NT2/D1 (cell line): ENCODE measurements around the gene RHOF.

ENCODE experiments used
- DNase-seq: peaks from one replicate; pipeline ENCODE4 v3.0.0-alpha.2; 2011; ENCODE audit warnings: low read depth, low spot score
- H3K27me3 ChIP-seq: 2 replicates; pipeline ENCODE4 v1.6.0; 2011; ENCODE audit warnings: mild to moderate bottlenecking; ENCODE audit not compliant: insufficient read length, insufficient read depth
- H3K36me3 ChIP-seq: 2 replicates; pipeline ENCODE4 v1.6.1; 2011; ENCODE audit warnings: mild to moderate bottlenecking, low read length, mixed read lengths; ENCODE audit not compliant: insufficient read depth, insufficient read length
- H3K4me1 ChIP-seq: 2 replicates; pipeline ENCODE4 v1.5.1; 2011; ENCODE audit not compliant: insufficient read depth, insufficient read length
- H3K4me3 ChIP-seq: 2 replicates; pipeline ENCODE4 v1.5.1; 2011; ENCODE audit warnings: low read depth; ENCODE audit not compliant: insufficient read length
- H3K9ac ChIP-seq: 2 replicates; pipeline ENCODE4 v1.6.0; 2011; ENCODE audit warnings: low read depth; ENCODE audit not compliant: insufficient read length
- H3K9me3 ChIP-seq: 2 replicates; pipeline ENCODE4 v1.5.1; 2011; ENCODE audit warnings: mild to moderate bottlenecking, low read length; ENCODE audit not compliant: insufficient read depth
- SUZ12 ChIP-seq: IDR thresholded peaks from 2 replicates; pipeline ENCODE4 v1.6.1; 2011; ENCODE audit not compliant: insufficient read length, insufficient read depth; ENCODE audit errors: extremely low read depth
- YY1 ChIP-seq: IDR thresholded peaks from 2 replicates; pipeline ENCODE4 v1.6.1; 2011; ENCODE audit not compliant: insufficient read length, insufficient read depth
- ZNF274 ChIP-seq: IDR thresholded peaks from 2 replicates; pipeline ENCODE4 v1.6.1; 2011; ENCODE audit warnings: mild to moderate bottlenecking, low read depth, low read length

Gene RHOF

DNA sequence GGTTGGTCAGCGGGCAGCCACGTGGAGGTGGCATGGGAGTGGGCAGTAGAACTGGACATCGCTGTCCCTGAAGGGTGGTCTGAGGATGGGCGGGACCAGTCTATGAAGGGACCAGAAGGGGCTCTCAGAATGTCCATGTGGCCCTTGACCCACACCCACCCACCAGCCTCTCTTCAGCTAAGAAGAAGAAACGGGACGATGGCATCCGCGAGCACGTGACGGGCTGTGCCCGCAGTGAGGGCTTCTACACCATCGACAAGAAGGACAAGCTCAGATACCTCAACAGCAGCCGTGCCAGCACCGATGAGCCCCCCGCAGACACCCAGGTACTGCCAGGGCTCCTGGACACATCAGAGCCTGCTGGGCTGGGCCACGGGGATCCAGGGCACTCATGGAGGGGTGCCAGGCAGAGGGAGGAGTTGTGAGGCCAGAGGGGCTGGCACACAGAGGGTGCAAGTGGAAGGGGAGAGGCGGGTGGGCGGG, 31.6 kb upstream of the RHOF start:
- DNase-seq: no peak

GRCh38 chr12:121823727-121824115, 30.2 kb upstream of the RHOF start:
- Histone ChIP-seq H3K9ac (no peak overlapping the region), H3K36me3 (peaks cover 89% of the 10 kb centered on the region), H3K27me3 (no peaks in the 10 kb centered on the region), H3K4me3 (no peak overlapping the region), H3K9me3 (no peaks in the 10 kb centered on the region), H3K4me1 (no peaks in the 10 kb centered on the region)
- DNase-seq: no peak
- TF ChIP-seq YY1 (no peak), ZNF274 (no peak)

More for the DNA sequence above, 31.6 kb upstream of the RHOF start:
- no peaks in the 10 kb centered on the region for H3K4me1 ChIP-seq
- TF ChIP-seq ZNF274 (no peak), SUZ12 (no peak), YY1 (no peak)
- peaks cover 90% of the 10 kb centered on the region for H3K36me3 ChIP-seq
- no peaks in the 10 kb centered on the region for H3K9me3 ChIP-seq
- no peak overlapping the region for H3K4me3 ChIP-seq
- H3K9ac ChIP-seq: no peak overlapping the region
- no peaks in the 10 kb centered on the region for H3K27me3 ChIP-seq

DNA sequence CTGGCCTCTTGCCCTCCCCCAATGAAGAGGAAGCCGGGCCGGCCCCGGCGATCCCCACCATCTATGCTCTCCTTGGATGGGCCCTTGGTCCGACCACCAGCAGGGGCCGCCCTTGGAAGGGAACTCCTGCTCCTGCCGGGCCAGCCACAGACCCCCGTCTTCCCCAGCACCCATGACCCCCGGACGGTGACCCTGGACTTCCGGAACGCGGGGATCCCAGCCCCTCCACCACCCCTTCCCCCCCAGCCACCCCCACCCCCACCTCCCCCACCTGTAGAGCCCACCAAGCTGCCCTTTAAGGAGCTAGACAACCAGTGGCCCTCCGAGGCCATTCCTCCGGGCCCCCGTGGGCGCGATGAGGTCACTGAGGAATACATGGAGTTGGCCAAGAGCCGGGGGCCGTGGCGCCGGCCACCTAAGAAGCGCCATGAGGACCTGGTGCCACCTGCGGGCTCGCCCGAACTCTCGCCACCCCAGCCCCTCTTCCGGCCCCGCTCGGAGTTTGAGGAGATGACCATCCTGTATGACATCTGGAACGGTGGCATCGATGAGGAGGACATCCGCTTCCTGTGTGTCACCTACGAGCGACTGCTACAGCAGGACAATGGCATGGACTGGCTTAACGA, 29.7 kb upstream of the RHOF start:
- no peaks in the 10 kb centered on the region for H3K4me1 ChIP-seq
- H3K9ac ChIP-seq: no peak overlapping the region
- H3K36me3 ChIP-seq: peaks cover 84% of the 10 kb centered on the region
- no peaks in the 10 kb centered on the region for H3K9me3 ChIP-seq
- no peak overlapping the region for H3K4me3 ChIP-seq
- no peaks in the 10 kb centered on the region for H3K27me3 ChIP-seq
- TF ChIP-seq YY1 (no peak), ZNF274 (no peak), SUZ12 (no peak)
- DNase-seq: no peak

GRCh38 chr12:121822393-121823100, 29.1 kb upstream of the RHOF start:
- Histone ChIP-seq H3K27me3 (no peaks in the 10 kb centered on the region), H3K9ac (no peak overlapping the region), H3K4me1 (no peaks in the 10 kb centered on the region), H3K9me3 (no peaks in the 10 kb centered on the region), H3K4me3 (no peak overlapping the region), H3K36me3 (peaks cover 83% of the 10 kb centered on the region)
- no peak for DNase-seq
- TF ChIP-seq YY1: no peak
- no peak for TF ChIP-seq ZNF274

DNA sequence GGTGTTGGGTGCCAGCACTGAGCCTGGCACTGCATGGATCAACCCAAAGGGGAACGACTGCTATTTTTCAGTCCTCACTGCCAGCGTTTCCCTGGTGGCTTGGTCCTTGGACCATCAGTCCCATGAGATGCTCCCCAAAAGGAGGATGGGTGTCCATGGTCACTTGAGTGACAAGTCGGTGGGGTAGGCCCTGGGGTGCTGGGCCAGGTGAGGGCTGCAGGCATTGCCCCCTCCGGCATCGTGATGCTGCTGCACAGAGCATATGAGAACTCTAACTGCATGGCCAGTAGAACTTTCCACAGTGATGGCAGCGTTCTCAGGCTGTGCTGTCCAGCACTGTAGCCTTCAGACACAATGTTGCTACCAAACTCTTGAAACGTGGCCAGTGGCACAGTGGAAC, 26.6 kb upstream of the RHOF start:
- H3K4me3 ChIP-seq: no peak overlapping the region

GRCh38 chr12:121819212-121819949, 25.9 kb upstream of the RHOF start:
- Histone ChIP-seq H3K27me3 (no peaks in the 10 kb centered on the region), H3K36me3 (peaks cover 85% of the 10 kb centered on the region), H3K9me3 (no peaks in the 10 kb centered on the region), H3K4me3 (no peak overlapping the region), H3K4me1 (no peaks in the 10 kb centered on the region), H3K9ac (no peak overlapping the region)
- DNase-seq: no peak
- no peak for TF ChIP-seq YY1
- no peak for TF ChIP-seq ZNF274
- no peak for TF ChIP-seq SUZ12

More for the DNA sequence above, 26.6 kb upstream of the RHOF start:
- H3K36me3 ChIP-seq: peaks cover 85% of the 10 kb centered on the region
- no peaks in the 10 kb centered on the region for H3K27me3 ChIP-seq
- DNase-seq: no peak
- H3K9ac ChIP-seq: no peak overlapping the region
- TF ChIP-seq YY1 (no peak), SUZ12 (no peak), ZNF274 (no peak)
- no peaks in the 10 kb centered on the region for H3K9me3 ChIP-seq
- no peaks in the 10 kb centered on the region for H3K4me1 ChIP-seq

- H3K36me3 ChIP-seq: peaks cover 88% of the 10 kb centered on the region
- no peaks in the 10 kb centered on the region for H3K27me3 ChIP-seq
- H3K9me3 ChIP-seq: no peaks in the 10 kb centered on the region
- DNase-seq: no peak
- no peak for TF ChIP-seq YY1
- TF ChIP-seq SUZ12: no peak
- TF ChIP-seq ZNF274: no peak
- H3K4me3 ChIP-seq: no peak overlapping the region
- H3K9ac ChIP-seq: no peak overlapping the region
- H3K4me1 ChIP-seq: peaks cover 5% of the 10 kb centered on the region
Observed at GRCh38 chr12:121817648-121818043, 24.2 kb upstream of the RHOF start.
